Mesenchymal stem cell (in vitro differentiated cells and primary cell): ENCODE results near the gene CLCN4.

Experiments used
- DNase-seq: peaks from one replicate; pipeline ENCODE4 v3.0.0-alpha.2; 2013
- H2AFZ ChIP-seq: one replicate; pipeline ENCODE4 v1.6.1; 2013; ENCODE audit warnings: low read depth, mild to moderate bottlenecking, control low read depth, inconsistent platforms, low read length, moderate library complexity
- H2AK5ac ChIP-seq: 2 replicates; pipeline ENCODE4 v1.6.1; 2013; ENCODE audit warnings: low read length, moderate library complexity, mild to moderate bottlenecking, inconsistent platforms; ENCODE audit not compliant: severe bottlenecking
- H2BK120ac ChIP-seq: one replicate; pipeline ENCODE4 v1.6.1; 2013; ENCODE audit warnings: low read depth, mild to moderate bottlenecking, inconsistent platforms, low read length, moderate library complexity
- H2BK12ac ChIP-seq, 2 experiments: one replicate each; pipeline ENCODE4 v1.6.1; 2013; ENCODE audit warnings: inconsistent platforms in 2 of 2, low read length in 2 of 2, mild to moderate bottlenecking in 2 of 2, moderate library complexity in 2 of 2, control low read depth in 1 of 2
- H2BK15ac ChIP-seq: one replicate; pipeline ENCODE4 v1.6.1; 2013; ENCODE audit warnings: mild to moderate bottlenecking, low read depth, inconsistent platforms; ENCODE audit not compliant: poor library complexity, severe bottlenecking
- H2BK5ac ChIP-seq: 2 replicates; pipeline ENCODE4 v1.6.1; 2013; ENCODE audit warnings: low read depth, mild to moderate bottlenecking, low read length, control low read depth, inconsistent platforms; ENCODE audit not compliant: poor library complexity, severe bottlenecking
- H3K14ac ChIP-seq, 2 experiments: one replicate each; pipeline ENCODE4 v1.6.1; 2013; ENCODE audit warnings: inconsistent platforms in 2 of 2, low read length in 2 of 2, control low read depth in 1 of 2, mild to moderate bottlenecking in 1 of 2, moderate library complexity in 1 of 2
- H3K18ac ChIP-seq, 2 experiments: one replicate each; pipeline ENCODE4 v1.6.1; 2013; ENCODE audit warnings: inconsistent platforms in 2 of 2, low read length in 2 of 2, control low read depth in 1 of 2, low read depth in 1 of 2, mild to moderate bottlenecking in 1 of 2
- H3K23ac ChIP-seq, 2 experiments: one replicate each; pipeline ENCODE4 v1.6.1; 2013; ENCODE audit warnings: inconsistent platforms in 2 of 2, low read length in 2 of 2, mild to moderate bottlenecking in 2 of 2, moderate library complexity in 2 of 2, control low read depth in 1 of 2
- H3K27ac ChIP-seq: 2 replicates; pipeline ENCODE4 v1.5.1; 2013; ENCODE audit warnings: mild to moderate bottlenecking, moderate library complexity, low read length, control low read depth, inconsistent platforms; ENCODE audit not compliant: poor library complexity, severe bottlenecking
- H3K27me3 ChIP-seq, 2 experiments: 2 replicates each; pipeline versions ENCODE4 v1.6.1 to v1.7.0; 2013; ENCODE audit warnings: low read length in 2 of 2, mild to moderate bottlenecking in 2 of 2, moderate library complexity in 2 of 2, control low read depth in 1 of 2, inconsistent platforms in 1 of 2; ENCODE audit not compliant: control insufficient read depth in 1 of 2, insufficient read depth in 1 of 2
- H3K36me3 ChIP-seq, 2 experiments: 2 replicates each; pipeline versions ENCODE4 v1.6.1 to v1.7.0; 2013; ENCODE audit warnings: low read length in 2 of 2, control low read depth in 1 of 2, inconsistent platforms in 1 of 2, low read depth in 1 of 2, mild to moderate bottlenecking in 1 of 2; ENCODE audit not compliant: insufficient read depth in 2 of 2, control insufficient read depth in 1 of 2
- H3K4ac ChIP-seq, 2 experiments: one replicate each; pipeline ENCODE4 v1.6.1; 2013; ENCODE audit warnings: inconsistent platforms in 2 of 2, low read length in 2 of 2, mild to moderate bottlenecking in 2 of 2, moderate library complexity in 2 of 2, control low read depth in 1 of 2, low read depth in 1 of 2
- H3K4me1 ChIP-seq: 2 replicates; pipeline ENCODE4 v1.6.1; 2013; ENCODE audit warnings: low read depth, low read length, control low read depth; ENCODE audit not compliant: control insufficient read depth, insufficient read depth
- H3K4me2 ChIP-seq: 2 replicates; pipeline ENCODE4 v1.6.1; 2013; ENCODE audit warnings: low read length, mild to moderate bottlenecking, inconsistent platforms; ENCODE audit not compliant: poor library complexity, severe bottlenecking
- H3K4me3 ChIP-seq, 2 experiments: 2 replicates each; pipeline versions ENCODE4 v1.5.1 to v1.7.0; 2013; ENCODE audit warnings: low read length in 2 of 2, mild to moderate bottlenecking in 2 of 2, control low read depth in 1 of 2, low read depth in 1 of 2; ENCODE audit not compliant: insufficient read depth in 1 of 2
- H3K79me1 ChIP-seq: replicated peaks from 2 replicates; pipeline ENCODE4 v1.6.1; 2013; ENCODE audit warnings: mild to moderate bottlenecking, control low read depth, low read length, inconsistent platforms; ENCODE audit not compliant: poor library complexity, severe bottlenecking
- H3K9ac ChIP-seq: 2 replicates; pipeline ENCODE4 v1.7.0; 2013; ENCODE audit warnings: mild to moderate bottlenecking, low read length, moderate library complexity
- H3K9me3 ChIP-seq: 2 replicates; pipeline ENCODE4 v1.7.0; 2013; ENCODE audit warnings: mild to moderate bottlenecking, low read length; ENCODE audit not compliant: control insufficient read depth
- H4K8ac ChIP-seq: one replicate; pipeline ENCODE4 v1.6.1; 2013; ENCODE audit warnings: inconsistent platforms, mild to moderate bottlenecking, low read length, moderate library complexity
- H4K91ac ChIP-seq: one replicate; pipeline ENCODE4 v1.6.1; 2013; ENCODE audit warnings: mild to moderate bottlenecking, low read length, inconsistent platforms
- WGBS: methylation state at CpG from one replicate; pipeline ENCODE4 v1.1.7; 2013; ENCODE audit warnings: mixed read lengths; 5-methylcytosine and 5-hydroxymethylcytosine counted together

CLCN4 gene

GRCh38 chrX:10278716-10279115 is 121.9 kb downstream of the CLCN4 start:
- no peak overlapping the region for H3K9ac ChIP-seq
- H2AK5ac ChIP-seq: no peak overlapping the region
- H2BK120ac ChIP-seq: no peak overlapping the region
- H3K4me1 ChIP-seq: no peaks in the 10 kb centered on the region
- H2AFZ ChIP-seq: no peak overlapping the region
- no peak overlapping the region for H3K4ac ChIP-seq
- no peak overlapping the region for H3K4me3 ChIP-seq
- H4K91ac ChIP-seq: no peak overlapping the region
- H3K27ac ChIP-seq: no peak overlapping the region
- H3K23ac ChIP-seq: no peak overlapping the region
- H2BK12ac ChIP-seq: no peak overlapping the region
- no peaks in the 10 kb centered on the region for H3K36me3 ChIP-seq
- no peak overlapping the region for H3K14ac ChIP-seq
- no peak overlapping the region for H2BK15ac ChIP-seq
- no peak overlapping the region for H3K18ac ChIP-seq
- H3K79me1 ChIP-seq: no peaks in the 10 kb centered on the region
- no peak overlapping the region for H3K4me2 ChIP-seq
- H3K9me3 ChIP-seq: no peaks in the 10 kb centered on the region
- no peak overlapping the region for H2BK5ac ChIP-seq
- no peaks in the 10 kb centered on the region for H3K27me3 ChIP-seq
- H4K8ac ChIP-seq: no peak overlapping the region
- no peak for DNase-seq
- no CpG with 5 or more reads among the region's 2 CpGs for WGBS

- no peaks in the 10 kb centered on the region for H3K79me1 ChIP-seq
- H3K36me3 ChIP-seq: no peaks in the 10 kb centered on the region
- no peak overlapping the region for H3K23ac ChIP-seq
- H4K91ac ChIP-seq: no peak overlapping the region
- H3K27me3 ChIP-seq: peaks cover 0 to under 1% of the 10 kb centered on the region in 2 experiments
- H3K9me3 ChIP-seq: no peaks in the 10 kb centered on the region
- H2BK120ac ChIP-seq: no peak overlapping the region
- no peak for DNase-seq
- H3K9ac ChIP-seq: no peak overlapping the region
- no peak overlapping the region for H3K14ac ChIP-seq
- no peak overlapping the region for H3K4me3 ChIP-seq
- no peak overlapping the region for H3K4me2 ChIP-seq
- WGBS: no CpG with 5 or more reads among the region's 2 CpGs
- no peak overlapping the region for H3K18ac ChIP-seq
- H3K4me1 ChIP-seq: no peaks in the 10 kb centered on the region
- H2BK15ac ChIP-seq: no peak overlapping the region
- H4K8ac ChIP-seq: no peak overlapping the region
- no peak overlapping the region for H2BK5ac ChIP-seq
- H2AFZ ChIP-seq: no peak overlapping the region
- no peak overlapping the region for H3K27ac ChIP-seq
- no peak overlapping the region for H2AK5ac ChIP-seq
- no peak overlapping the region for H2BK12ac ChIP-seq
- no peak overlapping the region for H3K4ac ChIP-seq
Measured at GRCh38 chrX:10280071-10280470, 123.3 kb downstream of the CLCN4 start.

- H3K9me3 ChIP-seq: no peaks in the 10 kb centered on the region
- H3K14ac ChIP-seq: no peak overlapping the region
- H2BK12ac ChIP-seq: no peak overlapping the region
- no peak overlapping the region for H3K23ac ChIP-seq
- no peak overlapping the region for H3K27ac ChIP-seq
- H2AFZ ChIP-seq: no peak overlapping the region
- no peaks in the 10 kb centered on the region for H3K36me3 ChIP-seq
- H2AK5ac ChIP-seq: no peak overlapping the region
- no peak overlapping the region for H3K18ac ChIP-seq
- H2BK15ac ChIP-seq: no peak overlapping the region
- H2BK5ac ChIP-seq: no peak overlapping the region
- no peak overlapping the region for H4K8ac ChIP-seq
- H3K4me1 ChIP-seq: no peaks in the 10 kb centered on the region
- no peak overlapping the region for H3K4me3 ChIP-seq
- H4K91ac ChIP-seq: no peak overlapping the region
- H3K4ac ChIP-seq: no peak overlapping the region
- 50% methylated on average over 1 of the region's 1 CpG for WGBS
- H3K27me3 ChIP-seq: peaks cover 0 to 5% of the 10 kb centered on the region in 2 experiments
- no peak overlapping the region for H2BK120ac ChIP-seq
- no peak for DNase-seq
- no peaks in the 10 kb centered on the region for H3K79me1 ChIP-seq
- no peak overlapping the region for H3K4me2 ChIP-seq
- H3K9ac ChIP-seq: no peak overlapping the region
Measured at GRCh38 chrX:10282490-10282889, 125.7 kb downstream of the CLCN4 start.

GRCh38 chrX:10286195-10286594 is 129.4 kb downstream of the CLCN4 start:
- peaks cover 0 to 5% of the 10 kb centered on the region in 2 experiments for H3K27me3 ChIP-seq

More at GRCh38 chrX:10286195-10286594, 129.4 kb downstream of the CLCN4 start:
- Histone ChIP-seq H3K9me3 (no peaks in the 10 kb centered on the region), H4K91ac (no peak overlapping the region), H2BK120ac (no peak overlapping the region), H2AK5ac (no peak overlapping the region), H3K27ac (no peak overlapping the region), H2AFZ (no peak overlapping the region), H2BK15ac (no peak overlapping the region), H3K4ac (no peak overlapping the region), H4K8ac (no peak overlapping the region), H3K79me1 (no peaks in the 10 kb centered on the region), H3K23ac (no peak overlapping the region), H3K18ac (no peak overlapping the region), H3K14ac (no peak overlapping the region), H3K4me2 (no peak overlapping the region), H2BK5ac (no peak overlapping the region), H3K4me3 (no peak overlapping the region), H3K9ac (no peak overlapping the region), H2BK12ac (no peak overlapping the region), H3K36me3 (no peaks in the 10 kb centered on the region), H3K4me1 (no peaks in the 10 kb centered on the region)
- WGBS: 79% methylated on average over 6 of the region's 6 CpGs
- DNase-seq: no peak
